Brain microvascular endothelial cell (primary cell): Measurements from ENCODE around the gene SLC23A3.

Experiments used
- DNase-seq: peaks from one replicate; pipeline ENCODE4 v3.0.0-alpha.2; 2020
- H3K27ac ChIP-seq: fragments of 250-450 bp; sonication (Bioruptor Pico); 2 replicates; pipeline ENCODE4 v1.5.1; 2020; ENCODE audit warnings: mild to moderate bottlenecking, moderate library complexity
- H3K27me3 ChIP-seq: fragments of 250-450 bp; sonication (Bioruptor Pico); replicated peaks from 2 replicates; pipeline ENCODE4 v1.5.1; 2020; ENCODE audit warnings: mild to moderate bottlenecking
- H3K36me3 ChIP-seq: fragments of 250-450 bp; sonication (Bioruptor Pico); replicated peaks from 2 replicates; pipeline ENCODE4 v1.5.1; 2020; ENCODE audit warnings: mild to moderate bottlenecking
- H3K4me3 ChIP-seq: 2 replicates; pipeline ENCODE4 v1.5.1; 2011; ENCODE audit warnings: low read depth, mild to moderate bottlenecking, control low read depth, low read length, moderate library complexity
- CTCF ChIP-seq: IDR thresholded peaks from 2 replicates; pipeline ENCODE4 v1.5.1; 2011; ENCODE audit warnings: low read depth, mild to moderate bottlenecking, moderate library complexity, low read length, control low read depth, inconsistent platforms; ENCODE audit errors: missing control alignments
- in situ Hi-C: cut with HindIII; loops from 2 replicates; pipeline ENCODE4 v1.10.0; 2017; ENCODE audit warnings: low sequenced_read_pairs, low pct_ligation_motif_present

The SLC23A3 gene

GRCh38 chr2:219215871-219216534, 46.2 kb upstream of the SLC23A3 start:
- TF ChIP-seq CTCF, result no peak
- H3K27me3 ChIP-seq, result no peaks in the 10 kb centered on the region
- no peak overlapping the region for H3K27ac ChIP-seq
- H3K4me3 ChIP-seq, result no peak overlapping the region
- DNase-seq, result no peak
- peaks cover 10% of the 10 kb centered on the region for H3K36me3 ChIP-seq
- in situ Hi-C loops, result no loop called here

DNA sequence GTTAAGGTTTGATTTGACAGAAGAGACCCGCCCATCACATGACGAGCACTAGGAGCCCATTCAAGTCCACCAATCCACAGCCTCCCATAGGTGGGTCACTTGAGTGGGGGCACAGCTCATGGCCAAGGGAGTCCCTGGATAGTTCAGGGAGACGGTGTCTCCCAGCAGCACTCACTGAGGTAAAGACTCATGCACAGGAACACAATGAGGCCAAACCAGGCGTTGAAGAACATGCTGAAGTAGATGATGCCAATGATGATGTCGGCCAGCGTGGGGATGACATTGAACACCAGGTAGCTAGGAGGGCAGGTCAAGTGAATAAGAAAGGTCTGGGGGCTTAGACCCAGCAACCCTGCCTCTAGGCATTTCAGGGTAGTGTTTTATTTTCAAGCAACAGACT, 45.0 kb upstream of the SLC23A3 start:
- no peak overlapping the region for H3K4me3 ChIP-seq
- no peaks in the 10 kb centered on the region for H3K27me3 ChIP-seq
- H3K27ac ChIP-seq, result no peak overlapping the region
- peaks cover 2% of the 10 kb centered on the region for H3K36me3 ChIP-seq
- in situ Hi-C loops, result no loop called here
- DNase-seq, result no peak
- no peak for TF ChIP-seq CTCF

- H3K27me3 ChIP-seq, result no peaks in the 10 kb centered on the region
- H3K36me3 ChIP-seq, result peaks cover 2% of the 10 kb centered on the region
- H3K4me3 ChIP-seq, result no peak overlapping the region
- no peak overlapping the region for H3K27ac ChIP-seq
- no peak for TF ChIP-seq CTCF
- no peak for DNase-seq
- in situ Hi-C loops, result no loop called here
Measured at GRCh38 chr2:219214141-219214540, 44.3 kb upstream of the SLC23A3 start.

GRCh38 chr2:219213486-219214071, 43.8 kb upstream of the SLC23A3 start:
- Histone ChIP-seq H3K27ac (no peak overlapping the region), H3K36me3 (peaks cover 6% of the 10 kb centered on the region), H3K27me3 (no peaks in the 10 kb centered on the region), H3K4me3 (no peak overlapping the region)
- in situ Hi-C loops, result no loop called here
- no peak for DNase-seq
- TF ChIP-seq CTCF, result no peak

DNA sequence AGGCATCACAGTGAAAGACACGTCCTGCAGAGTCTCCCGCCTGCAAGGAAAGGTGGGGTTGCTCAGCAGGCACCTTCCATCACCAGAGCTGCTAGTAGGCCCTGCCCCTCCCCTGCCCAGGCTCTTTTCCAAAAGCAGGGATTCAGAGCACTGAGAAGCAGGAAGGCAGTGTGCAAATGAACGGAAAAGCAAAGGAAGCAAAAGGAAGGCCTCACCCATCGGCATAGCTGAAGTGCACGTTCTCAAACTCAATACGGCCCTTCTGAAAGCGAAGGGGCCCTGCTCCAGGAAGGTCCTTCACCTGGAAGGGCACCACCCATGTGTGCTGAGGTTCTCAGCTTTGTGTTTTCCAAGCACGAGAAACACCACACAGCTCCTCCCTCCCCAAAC, 43.2 kb upstream of the SLC23A3 start:
- Histone ChIP-seq H3K27ac (no peak overlapping the region), H3K27me3 (no peaks in the 10 kb centered on the region), H3K36me3 (peaks cover 9% of the 10 kb centered on the region), H3K4me3 (no peak overlapping the region)
- no peak for TF ChIP-seq CTCF
- in situ Hi-C loops, result no loop called here
- DNase-seq, result no peak
